GM20431 (cell line): ENCODE measurements around the gene ZNF189.

Source experiments
- in situ Hi-C: fragments of 300-500 bp; cut with MseI, MboI; formaldehyde crosslinking; loops from one replicate; pipeline ENCODE4 v1.15.0; 2020; ENCODE audit warnings: low sequenced_read_pairs; ENCODE audit not compliant: unreplicated experiment

The ZNF189 gene

GRCh38 chr9:101398068-101398929 is at the start of gene ZNF189, which contains the start of gene MRPL50:
Gene ZNF189 (plus strand): TSS chr9:101398851. CDS start chr9:101399157, 306 bp downstream.
Gene MRPL50 (minus strand): TSS chr9:101398618. CDS start chr9:101398592, 26 bp downstream.
- in situ Hi-C loops, result no loop called here

- in situ Hi-C loops, result no loop called here
Measured at GRCh38 chr9:101350285-101350684, 48.4 kb upstream of the ZNF189 start.

GRCh38 chr9:101352892-101353463 is 45.7 kb upstream of the ZNF189 start:
- in situ Hi-C loops, result no loop called here

GRCh38 chr9:101353683-101354082 is 45.0 kb upstream of the ZNF189 start:
- in situ Hi-C loops, result no loop called here

- in situ Hi-C loops, result no loop called here
Measured at GRCh38 chr9:101354143-101354764, 44.4 kb upstream of the ZNF189 start.

- in situ Hi-C loops, result no loop called here
Measured at GRCh38 chr9:101354765-101355708, 43.6 kb upstream of the ZNF189 start.

- in situ Hi-C loops, result no loop called here
Measured at GRCh38 chr9:101356619-101357018, 42.0 kb upstream of the ZNF189 start.

- in situ Hi-C loops, result no loop called here
Measured at GRCh38 chr9:101359679-101360078, 39.0 kb upstream of the ZNF189 start.

- in situ Hi-C loops, result no loop called here
Measured at GRCh38 chr9:101360647-101361046, 38.0 kb upstream of the ZNF189 start.

- in situ Hi-C loops, result no loop called here
Measured at GRCh38 chr9:101362450-101362849, 36.2 kb upstream of the ZNF189 start.

- in situ Hi-C loops, result no loop called here
Measured at GRCh38 chr9:101365181-101365580, 33.5 kb upstream of the ZNF189 start.

- in situ Hi-C loops, result no loop called here
Measured at GRCh38 chr9:101366038-101366756, 32.5 kb upstream of the ZNF189 start.

GRCh38 chr9:101367323-101367722 is 31.3 kb upstream of the ZNF189 start:
- in situ Hi-C loops, result no loop called here

GRCh38 chr9:101369286-101369685 is 29.4 kb upstream of the ZNF189 start:
- in situ Hi-C loops, result no loop called here

GRCh38 chr9:101369884-101370531 is 28.6 kb upstream of the ZNF189 start:
- in situ Hi-C loops, result no loop called here

GRCh38 chr9:101371813-101372212 is 26.8 kb upstream of the ZNF189 start:
- in situ Hi-C loops, result no loop called here

- in situ Hi-C loops, result no loop called here
Measured at GRCh38 chr9:101372327-101373118, 26.1 kb upstream of the ZNF189 start.

- in situ Hi-C loops, result no loop called here
Measured at GRCh38 chr9:101375546-101375945, 23.1 kb upstream of the ZNF189 start.
